ENCODE results near the gene TOX2.

TOX2 gene

GRCh38 chr20:43977962-43978361 lies 63.3 kb downstream of the TOX2 start:
- DNase-seq (ENCODE audit: low read depth): no peak

GRCh38 chr20:43979576-43980105 lies 65.0 kb downstream of the TOX2 start:
- DNase-seq (ENCODE audit: low read depth): no peak

- no peak for DNase-seq (ENCODE audit: low read depth)
Measured at GRCh38 chr20:43981540-43981939, 66.9 kb downstream of the TOX2 start.

GRCh38 chr20:43982016-43982415 lies 67.4 kb downstream of the TOX2 start:
- no peak for DNase-seq (ENCODE audit: low read depth)

GRCh38 chr20:43982886-43983285 lies 68.2 kb downstream of the TOX2 start:
- no peak for DNase-seq (ENCODE audit: low read depth)

- DNase-seq (ENCODE audit: low read depth): no peak
Measured at GRCh38 chr20:43983359-43983758, 68.7 kb downstream of the TOX2 start.

- DNase-seq (ENCODE audit: low read depth): no peak
Measured at GRCh38 chr20:43983904-43984361, 69.3 kb downstream of the TOX2 start.

- no peak for DNase-seq (ENCODE audit: low read depth)
Measured at GRCh38 chr20:43984587-43984986, 69.9 kb downstream of the TOX2 start.

- no peak for DNase-seq (ENCODE audit: low read depth)
Measured at GRCh38 chr20:43985121-43985520, 70.5 kb downstream of the TOX2 start.

GRCh38 chr20:43985608-43986316 lies 71.1 kb downstream of the TOX2 start:
- no peak for DNase-seq (ENCODE audit: low read depth)

GRCh38 chr20:43987018-43987417 lies 72.4 kb downstream of the TOX2 start:
- DNase-seq (ENCODE audit: low read depth): no peak

GRCh38 chr20:43987531-43987930 lies 72.9 kb downstream of the TOX2 start:
- no peak for DNase-seq (ENCODE audit: low read depth)

- DNase-seq (ENCODE audit: low read depth): no peak
Measured at GRCh38 chr20:43988451-43988850, 73.8 kb downstream of the TOX2 start.

GRCh38 chr20:43988867-43989266 lies 74.2 kb downstream of the TOX2 start:
- no peak for DNase-seq (ENCODE audit: low read depth)

- no peak for DNase-seq (ENCODE audit: low read depth)
Measured at GRCh38 chr20:43991261-43991660, 76.6 kb downstream of the TOX2 start.

GRCh38 chr20:43991982-43992381 lies 77.3 kb downstream of the TOX2 start:
- DNase-seq (ENCODE audit: low read depth): no peak

GRCh38 chr20:43992885-43993284 lies 78.2 kb downstream of the TOX2 start:
- DNase-seq (ENCODE audit: low read depth): no peak

- no peak for DNase-seq (ENCODE audit: low read depth)
Measured at GRCh38 chr20:43993560-43993959, 78.9 kb downstream of the TOX2 start.

GRCh38 chr20:43994486-43995100 lies 79.9 kb downstream of the TOX2 start:
- no peak for DNase-seq (ENCODE audit: low read depth)

GRCh38 chr20:43995645-43996044 lies 81.0 kb downstream of the TOX2 start:
- no peak for DNase-seq (ENCODE audit: low read depth)

- DNase-seq (ENCODE audit: low read depth): no peak
Measured at GRCh38 chr20:43996240-43996930, 81.7 kb downstream of the TOX2 start.

- DNase-seq (ENCODE audit: low read depth): no peak
Measured at GRCh38 chr20:43999848-44000247, 85.2 kb downstream of the TOX2 start.
